GM21390 (cell line): ENCODE results near the gene ATP4A.

Experiments
- ATAC-seq: cut with Tn5 transposase; IDR thresholded peaks from one replicate; pipeline ENCODE4 v1.9.1; 2021; ENCODE audit not compliant: unreplicated experiment

The ATP4A gene

GRCh38 chr19:35528218-35529038 lies 35.0 kb downstream of the ATP4A start, which contains the start of gene SBSN:
SBSN (minus strand) TSS chr19:35528311; CDS start chr19:35528281, 30 bp downstream.
- no peak for ATAC-seq

GRCh38 chr19:35525873-35526272 lies 37.6 kb downstream of the ATP4A start:
- no peak for ATAC-seq

- ATAC-seq = no peak
Observed at GRCh38 chr19:35524181-35524837, 39.1 kb downstream of the ATP4A start.

- no peak for ATAC-seq
Observed at GRCh38 chr19:35522745-35523327, 40.6 kb downstream of the ATP4A start.

- ATAC-seq = no peak
Observed at GRCh38 chr19:35521124-35521743, 42.2 kb downstream of the ATP4A start.

- ATAC-seq = no peak
Observed at GRCh38 chr19:35519291-35519690, 44.2 kb downstream of the ATP4A start.

- ATAC-seq = no peak
Observed at GRCh38 chr19:35518313-35518712, 45.1 kb downstream of the ATP4A start.

- ATAC-seq = no peak
Observed at GRCh38 chr19:35517342-35517741, 46.1 kb downstream of the ATP4A start.

- ATAC-seq = no peak
Observed at GRCh38 chr19:35516310-35516709, 47.1 kb downstream of the ATP4A start.

- no peak for ATAC-seq
Observed at GRCh38 chr19:35514282-35514809, 49.1 kb downstream of the ATP4A start.

GRCh38 chr19:35513628-35514281 lies 49.7 kb downstream of the ATP4A start, which contains the start of gene DMKN:
DMKN (minus strand) TSS chr19:35513649; CDS start chr19:35513475, 174 bp downstream.
- no peak for ATAC-seq

- ATAC-seq = no peak
Observed at GRCh38 chr19:35512831-35513627, 50.4 kb downstream of the ATP4A start.

GRCh38 chr19:35511337-35511736 lies 52.1 kb downstream of the ATP4A start:
- ATAC-seq = no peak

GRCh38 chr19:35510626-35510964 lies 52.9 kb downstream of the ATP4A start:
- no peak for ATAC-seq

GRCh38 chr19:35509861-35510625 lies 53.4 kb downstream of the ATP4A start:
- no peak for ATAC-seq

GRCh38 chr19:35509018-35509652 lies 54.3 kb downstream of the ATP4A start:
- ATAC-seq = no peak

- ATAC-seq = no peak
Observed at GRCh38 chr19:35508129-35508528, 55.3 kb downstream of the ATP4A start.

- no peak for ATAC-seq
Observed at GRCh38 chr19:35507561-35507960, 55.9 kb downstream of the ATP4A start.

GRCh38 chr19:35506011-35506410 lies 57.4 kb downstream of the ATP4A start:
- ATAC-seq = no peak
